Gastroesophageal sphincter (tissue), 3 donors: ENCODE measurements around the gene ARMH3.

Experiments used
- EP300 ChIP-seq: sonication (generic); formaldehyde crosslinking; IDR thresholded peaks from one replicate; pipeline ENCODE4 v1.6.1; 2017; ENCODE audit warnings: antibody characterized with exemption, mild to moderate bottlenecking
- POLR2AphosphoS5 ChIP-seq: sonication (generic); formaldehyde crosslinking; IDR thresholded peaks from one replicate; pipeline ENCODE4 v1.6.1; 2017; ENCODE audit warnings: antibody characterized with exemption
- TF ChIP-seq, protein P1 (sequence below), 4 experiments: fragments of 200-600 bp in 2 of 4; fragments of 450-650 bp in 2 of 4; sonication (generic) in 1 of 4; IDR thresholded peaks; one replicate each; pipeline ENCODE4 v1.5.1; 2017 to 2019; ENCODE audit warnings: antibody characterized with exemption in 4 of 4, mild to moderate bottlenecking in 2 of 4, moderate library complexity in 2 of 4

GRCh38 chr10:101848408-101848807 is 207.6 kb downstream of the ARMH3 start:
- TF ChIP-seq POLR2AphosphoS5: no peak
- TF ChIP-seq, protein P1, sequence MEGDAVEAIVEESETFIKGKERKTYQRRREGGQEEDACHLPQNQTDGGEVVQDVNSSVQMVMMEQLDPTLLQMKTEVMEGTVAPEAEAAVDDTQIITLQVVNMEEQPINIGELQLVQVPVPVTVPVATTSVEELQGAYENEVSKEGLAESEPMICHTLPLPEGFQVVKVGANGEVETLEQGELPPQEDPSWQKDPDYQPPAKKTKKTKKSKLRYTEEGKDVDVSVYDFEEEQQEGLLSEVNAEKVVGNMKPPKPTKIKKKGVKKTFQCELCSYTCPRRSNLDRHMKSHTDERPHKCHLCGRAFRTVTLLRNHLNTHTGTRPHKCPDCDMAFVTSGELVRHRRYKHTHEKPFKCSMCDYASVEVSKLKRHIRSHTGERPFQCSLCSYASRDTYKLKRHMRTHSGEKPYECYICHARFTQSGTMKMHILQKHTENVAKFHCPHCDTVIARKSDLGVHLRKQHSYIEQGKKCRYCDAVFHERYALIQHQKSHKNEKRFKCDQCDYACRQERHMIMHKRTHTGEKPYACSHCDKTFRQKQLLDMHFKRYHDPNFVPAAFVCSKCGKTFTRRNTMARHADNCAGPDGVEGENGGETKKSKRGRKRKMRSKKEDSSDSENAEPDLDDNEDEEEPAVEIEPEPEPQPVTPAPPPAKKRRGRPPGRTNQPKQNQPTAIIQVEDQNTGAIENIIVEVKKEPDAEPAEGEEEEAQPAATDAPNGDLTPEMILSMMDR (IDR thresholded peaks at IDR 0.05): no peak
- no peak for TF ChIP-seq EP300
